IPS-18c (cell line): Measurements from ENCODE around the gene ZNF653.

ENCODE experiments used
- H3K4me3 ChIP-seq: 2 replicates; pipeline ENCODE4 v1.7.0; 2013; ENCODE audit warnings: low read depth, mild to moderate bottlenecking, low read length, moderate library complexity; ENCODE audit not compliant: insufficient read depth
- H3K9me3 ChIP-seq: one replicate; pipeline ENCODE4 v1.6.1; 2013; ENCODE audit warnings: mild to moderate bottlenecking, low read length, moderate library complexity; ENCODE audit not compliant: control insufficient read depth, insufficient read depth

The ZNF653 gene

GRCh38 chr19:11505504-11506100 lies at the start of gene ZNF653:
TSS of gene ZNF653 (minus strand) at chr19:11505839. CDS start at chr19:11505786, 53 bp downstream.
- Histone ChIP-seq H3K9me3 (no peaks in the 10 kb centered on the region), H3K4me3 (peak within 1 kb of the TSS; percentile 95)

DNA sequence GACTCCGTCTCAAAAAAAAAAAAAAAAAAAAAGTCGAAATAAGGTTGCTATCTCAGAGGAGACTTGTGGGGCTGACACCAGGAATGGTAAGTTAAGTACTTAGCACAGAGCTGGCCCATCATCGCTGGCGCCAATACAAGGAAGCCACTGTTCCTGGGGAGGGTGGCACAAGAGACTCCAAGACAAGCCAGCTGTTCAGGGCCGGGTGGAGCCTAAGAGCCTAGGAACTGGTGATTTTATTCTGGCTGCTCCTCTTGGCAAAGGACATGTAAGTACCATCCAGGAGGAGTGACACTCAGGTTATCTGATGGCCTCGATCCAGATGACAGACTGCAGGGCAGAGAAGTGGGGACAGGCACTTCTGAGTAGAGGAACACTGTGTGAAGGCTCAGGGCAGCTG lies 49.6 kb upstream of the ZNF653 start:
- Histone ChIP-seq H3K9me3 (no peaks in the 10 kb centered on the region), H3K4me3 (no peak overlapping the region)

DNA sequence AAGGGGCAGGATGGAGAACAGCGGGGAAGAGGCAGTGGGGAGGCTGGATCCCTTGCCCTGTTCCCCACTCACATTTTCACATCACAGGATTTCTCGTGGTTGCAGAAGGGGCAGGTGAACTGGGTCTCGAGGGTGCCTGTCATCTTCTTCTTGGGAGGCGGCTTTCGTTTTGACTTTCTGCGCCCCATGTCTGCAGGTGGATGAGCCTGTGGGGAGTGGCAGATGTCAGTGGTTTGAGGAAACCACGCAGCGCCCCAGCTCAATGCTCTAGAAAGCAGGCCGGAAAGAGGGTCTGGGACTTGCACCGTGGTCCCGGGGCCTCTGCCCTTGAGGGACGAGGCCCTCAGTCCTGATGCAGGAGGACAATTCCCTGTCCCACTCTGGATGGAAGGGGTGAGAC lies 48.5 kb upstream of the ZNF653 start:
- H3K4me3 ChIP-seq: no peak overlapping the region
- H3K9me3 ChIP-seq: no peaks in the 10 kb centered on the region

DNA sequence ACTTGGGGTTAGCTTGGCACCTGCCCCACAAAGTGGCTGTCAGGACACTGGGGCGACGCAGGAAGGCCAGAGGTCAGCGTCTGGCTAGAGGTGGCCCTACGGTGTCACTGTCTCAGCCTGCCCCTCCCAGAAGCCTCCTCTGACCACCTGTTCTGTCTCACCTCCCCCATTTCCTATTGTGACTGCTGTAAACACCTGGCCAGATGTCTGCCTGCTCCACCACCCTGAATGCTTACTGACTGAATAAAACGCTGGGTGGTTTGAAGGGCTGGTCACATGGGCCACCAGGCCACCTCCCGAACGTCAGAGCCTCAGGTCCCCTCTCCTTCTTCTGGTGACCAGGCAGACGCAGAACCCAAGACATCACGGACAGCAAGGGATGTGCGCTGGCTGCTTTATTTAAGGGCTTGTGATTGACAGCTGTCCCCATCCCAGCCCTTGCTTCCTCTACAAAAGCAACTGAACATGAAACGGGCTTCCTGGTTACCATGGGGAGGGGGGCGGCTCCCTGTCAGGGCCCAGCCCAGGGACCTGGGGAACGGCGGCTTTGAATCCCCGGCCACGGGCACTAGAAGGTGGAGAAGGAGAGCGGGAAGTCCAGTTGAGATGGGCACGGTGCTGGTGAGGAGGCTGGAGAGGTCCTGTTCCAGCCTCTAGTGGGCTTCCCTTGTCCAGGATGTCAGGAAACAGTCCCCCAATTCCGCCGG lies 47.2 kb upstream of the ZNF653 start:
- no peak overlapping the region for H3K4me3 ChIP-seq
- H3K9me3 ChIP-seq: no peaks in the 10 kb centered on the region

DNA sequence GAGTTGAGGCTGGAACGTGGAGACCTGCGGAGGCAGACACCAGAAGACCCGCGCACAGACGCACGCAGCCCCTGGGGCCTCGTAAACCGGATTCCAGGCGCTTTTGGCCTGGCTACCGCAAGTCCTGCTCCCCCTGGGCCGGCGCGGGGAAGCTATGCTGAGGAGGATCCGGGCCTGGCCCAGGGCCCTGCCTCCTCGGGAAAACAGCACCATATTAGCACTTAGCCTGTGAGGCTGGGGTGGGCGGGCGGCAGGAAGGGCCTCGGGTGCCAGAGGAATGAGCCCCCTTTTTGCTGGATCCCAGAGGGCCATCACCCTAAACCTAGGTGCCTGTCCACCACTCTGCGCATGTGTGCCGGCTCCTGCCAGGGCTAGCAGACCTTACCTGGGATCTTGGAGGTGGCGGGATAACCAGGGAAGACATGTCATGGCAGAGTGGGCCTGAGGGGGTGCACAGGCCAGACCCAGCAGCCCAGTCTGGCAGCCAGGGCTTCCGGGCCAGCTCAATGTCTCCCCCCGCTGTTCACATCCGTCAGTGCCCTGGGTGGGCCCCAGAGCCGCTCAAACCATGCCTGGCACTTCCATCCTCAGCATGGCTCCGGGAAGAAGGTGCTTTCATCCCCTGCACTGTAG lies 46.1 kb upstream of the ZNF653 start:
- Histone ChIP-seq H3K9me3 (no peaks in the 10 kb centered on the region), H3K4me3 (no peak overlapping the region)

DNA sequence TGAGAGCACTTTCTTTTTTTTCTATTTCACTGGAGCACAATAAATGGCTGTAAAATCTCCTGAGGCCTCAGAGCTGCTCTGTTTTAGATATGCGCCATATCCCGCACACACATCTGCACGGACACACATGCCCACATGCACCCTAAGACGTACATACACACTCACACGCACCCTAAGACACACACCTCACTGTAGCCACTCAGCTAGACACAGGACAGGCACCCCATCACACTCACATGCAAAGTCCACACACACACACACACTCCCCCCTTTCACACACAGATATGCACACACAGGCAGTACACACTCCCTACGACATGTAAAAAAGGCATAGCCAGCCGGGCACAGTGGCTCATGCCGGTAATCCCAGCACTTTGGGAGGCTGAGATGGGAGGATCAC lies 44.6 kb upstream of the ZNF653 start:
- H3K9me3 ChIP-seq: no peaks in the 10 kb centered on the region
- H3K4me3 ChIP-seq: no peak overlapping the region

DNA sequence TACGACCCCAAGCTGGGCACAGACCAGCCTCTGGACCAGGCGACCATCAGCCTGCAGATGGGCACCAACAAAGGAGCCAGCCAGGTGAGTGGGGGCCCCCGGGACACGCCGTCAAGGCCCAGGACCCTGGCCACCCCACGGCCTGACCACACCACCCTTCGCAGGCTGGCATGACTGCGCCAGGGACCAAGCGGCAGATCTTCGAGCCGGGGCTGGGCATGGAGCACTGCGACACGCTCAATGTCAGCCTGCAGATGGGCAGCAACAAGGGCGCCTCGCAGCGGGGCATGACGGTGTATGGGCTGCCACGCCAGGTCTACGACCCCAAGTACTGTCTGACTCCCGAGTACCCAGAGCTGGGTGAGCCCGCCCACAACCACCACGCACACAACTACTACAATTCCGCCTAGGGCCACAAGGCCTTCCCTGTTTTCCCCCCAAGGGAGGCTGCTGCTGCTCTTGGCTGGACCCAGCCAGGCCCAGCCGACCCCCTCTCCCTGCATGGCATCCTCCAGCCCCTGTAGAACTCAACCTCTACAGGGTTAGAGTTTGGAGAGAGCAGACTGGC lies 43.8 kb upstream of the ZNF653 start:
- no peak overlapping the region for H3K4me3 ChIP-seq
- H3K9me3 ChIP-seq: no peaks in the 10 kb centered on the region

- H3K4me3 ChIP-seq: no peak overlapping the region
- no peaks in the 10 kb centered on the region for H3K9me3 ChIP-seq
Observed at GRCh38 chr19:11547929-11548700, 42.5 kb upstream of the ZNF653 start.

- no peaks in the 10 kb centered on the region for H3K9me3 ChIP-seq
- H3K4me3 ChIP-seq: no peak overlapping the region
Observed at GRCh38 chr19:11541238-11541637, 35.6 kb upstream of the ZNF653 start.

- H3K4me3 ChIP-seq: no peak overlapping the region
Observed at GRCh38 chr19:11540645-11541044, 35.0 kb upstream of the ZNF653 start.

DNA sequence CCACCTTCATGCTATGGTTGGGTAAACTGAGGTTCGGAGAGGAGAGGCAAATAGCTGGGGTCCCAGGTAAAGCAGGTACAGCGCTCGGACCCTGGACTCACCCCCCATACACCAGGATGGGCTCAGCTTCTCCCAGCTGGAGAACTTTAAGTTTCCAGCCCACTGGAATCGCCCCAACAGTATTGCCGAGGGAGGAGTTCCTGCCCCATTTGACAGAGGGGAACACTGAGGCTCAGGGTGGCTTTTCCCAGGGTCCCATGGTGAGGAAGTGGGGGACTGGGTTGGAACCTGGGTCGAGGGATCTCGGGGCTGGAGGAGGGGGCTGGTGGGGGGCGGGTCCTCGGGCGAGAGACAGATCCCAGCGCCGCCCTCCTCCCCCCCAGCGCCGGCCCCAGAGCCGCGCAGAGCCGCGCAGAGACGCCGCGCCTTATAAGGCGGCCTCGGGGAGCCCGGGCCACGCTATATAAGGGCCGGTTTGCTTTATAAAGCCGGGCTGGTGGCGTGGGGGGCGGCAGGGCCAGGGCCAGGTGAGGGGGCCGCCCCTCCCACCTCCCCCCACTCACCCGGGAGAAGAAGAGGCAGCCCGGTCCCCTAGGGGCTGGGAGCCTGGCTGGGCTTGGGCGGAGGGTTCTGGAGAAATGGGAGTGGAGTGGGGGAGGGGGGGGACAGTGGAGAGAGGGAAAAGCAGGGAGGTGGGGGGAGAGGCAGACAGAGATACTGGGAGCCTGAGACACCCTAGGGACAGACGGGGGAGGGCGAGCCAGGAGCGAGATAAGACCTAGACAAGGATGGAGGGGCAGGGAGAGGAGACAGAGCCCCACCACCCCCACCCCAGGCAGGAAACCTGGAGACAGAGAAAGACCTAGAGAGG lies 34.1 kb upstream of the ZNF653 start:
- H3K9me3 ChIP-seq: no peaks in the 10 kb centered on the region
- H3K4me3 ChIP-seq: peak overlapping the region; percentile 49

More at GRCh38 chr19:11540645-11541044, 35.0 kb upstream of the ZNF653 start:
- H3K9me3 ChIP-seq: no peaks in the 10 kb centered on the region

GRCh38 chr19:11538232-11539036 lies 32.8 kb upstream of the ZNF653 start, which contains the start of gene CNN1:
TSS of gene CNN1 (plus strand) at chr19:11538851. CDS start at chr19:11538928, 77 bp downstream.
- Histone ChIP-seq H3K4me3 (peak within 1 kb of the TSS; percentile 49), H3K9me3 (no peaks in the 10 kb centered on the region)

DNA sequence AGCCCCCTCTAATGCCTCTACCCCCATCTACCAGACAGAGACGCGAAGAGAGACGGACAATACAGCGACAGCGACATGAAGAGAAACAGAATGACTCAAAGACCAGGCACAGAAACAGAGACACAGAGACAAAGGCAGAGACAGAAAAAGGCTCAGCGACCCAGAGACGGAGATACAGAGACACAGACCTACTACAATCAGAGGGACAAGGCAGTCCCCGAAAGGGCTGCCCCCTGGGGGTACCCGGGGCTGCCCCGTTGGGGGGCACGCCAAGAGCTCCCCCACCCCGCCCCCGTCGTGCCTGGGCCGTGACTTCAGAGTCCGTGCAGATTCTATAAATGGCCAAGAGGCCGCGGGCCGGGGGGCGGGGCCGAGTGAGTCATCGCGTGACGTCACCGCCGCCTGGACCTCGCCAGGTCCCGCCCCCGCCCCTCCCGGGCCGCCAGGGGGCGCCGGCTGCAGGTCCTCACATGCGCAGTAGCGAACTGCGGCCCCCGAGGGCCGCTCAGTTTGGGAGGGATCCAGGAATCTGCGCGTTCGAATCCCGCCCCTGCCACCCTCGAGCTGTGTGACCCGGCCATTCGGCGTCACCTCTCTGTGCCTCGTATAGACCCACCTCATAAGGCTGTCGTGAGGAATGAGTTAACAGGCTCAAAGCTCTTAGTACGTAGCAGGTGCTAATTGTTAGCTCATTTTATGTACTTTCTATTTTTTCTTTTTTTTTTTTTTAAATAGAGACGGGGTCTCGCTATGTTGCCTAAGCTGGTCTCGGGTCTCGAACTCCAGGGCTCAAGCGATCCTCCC lies 30.4 kb upstream of the ZNF653 start:
- Histone ChIP-seq H3K9me3 (no peaks in the 10 kb centered on the region), H3K4me3 (peak overlapping the region; percentile 29; the same call in 1 of the 2 replicates)

DNA sequence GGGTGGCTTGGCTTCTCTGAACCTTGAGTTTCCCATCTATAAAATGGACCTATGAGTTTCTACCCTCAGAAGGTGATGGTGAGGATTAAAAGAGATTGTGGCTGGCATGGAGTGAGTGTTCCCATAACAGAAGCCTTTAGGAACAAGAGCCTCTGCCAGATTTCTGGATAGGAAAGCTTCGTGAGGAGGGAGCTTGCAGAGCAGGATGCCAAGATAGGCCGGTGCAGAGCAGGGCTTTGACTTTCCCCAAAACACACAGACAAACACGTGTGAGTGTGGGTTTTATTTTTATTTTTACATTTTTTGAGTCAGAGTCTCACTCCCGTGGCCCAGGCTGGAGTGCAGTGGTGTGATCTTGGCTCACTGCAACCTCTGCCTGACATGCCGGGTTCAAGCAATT lies 29.3 kb upstream of the ZNF653 start:
- no peak overlapping the region for H3K4me3 ChIP-seq

GRCh38 chr19:11534538-11534937 lies 28.9 kb upstream of the ZNF653 start:
- no peaks in the 10 kb centered on the region for H3K9me3 ChIP-seq

More for the DNA sequence above, 29.3 kb upstream of the ZNF653 start:
- H3K9me3 ChIP-seq: no peaks in the 10 kb centered on the region

More at GRCh38 chr19:11534538-11534937, 28.9 kb upstream of the ZNF653 start:
- no peak overlapping the region for H3K4me3 ChIP-seq
